ENCODE measurements around the gene SMC2.

SMC2 gene

GRCh38 chr9:104093647-104094533 is at the start of gene SMC2:
SMC2 (plus strand) TSS chr9:104094309; CDS start chr9:104095385, 1,076 bp downstream.
- Mint-ChIP-seq H3K36me3 (peaks cover 1% of the 10 kb centered on the region), H3K27me3 (no peaks in the 10 kb centered on the region), H3K4me1 (peaks cover 42% of the 10 kb centered on the region), H3K27ac (peak within 1 kb of the TSS; percentile 99), H3K4me3 (peak within 1 kb of the TSS; percentile 99), H3K9me3 (no peaks in the 10 kb centered on the region)

GRCh38 chr9:104068546-104068945 is 25.6 kb upstream of the SMC2 start:
- Mint-ChIP-seq H3K36me3 (no peaks in the 10 kb centered on the region), H3K9me3 (no peaks in the 10 kb centered on the region), H3K27ac (no peak overlapping the region), H3K27me3 (peaks cover 4% of the 10 kb centered on the region), H3K4me1 (no peaks in the 10 kb centered on the region), H3K4me3 (no peak overlapping the region)

- Mint-ChIP-seq H3K4me1 (no peaks in the 10 kb centered on the region), H3K27me3 (peaks cover 4% of the 10 kb centered on the region), H3K36me3 (no peaks in the 10 kb centered on the region), H3K27ac (no peak overlapping the region), H3K4me3 (no peak overlapping the region), H3K9me3 (no peaks in the 10 kb centered on the region)
Observed at GRCh38 chr9:104069288-104069687, 24.8 kb upstream of the SMC2 start.

DNA sequence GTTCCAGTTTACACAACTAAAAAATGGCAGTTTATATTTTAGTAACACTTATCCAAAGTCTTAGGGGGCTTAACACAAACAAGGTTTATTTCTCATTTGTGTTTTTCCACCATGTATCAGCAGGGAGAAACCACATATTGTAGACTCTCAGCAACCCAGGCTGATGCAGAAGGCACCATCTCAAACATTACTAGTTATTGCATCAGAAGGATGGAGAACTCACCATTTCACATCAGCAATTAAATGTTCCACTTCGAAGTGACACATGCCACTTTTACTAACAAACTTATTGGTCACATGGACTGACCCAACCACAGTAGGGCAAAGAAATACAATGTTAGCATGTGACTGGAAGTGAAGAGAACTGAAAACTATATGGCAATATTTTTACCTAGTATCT is 22.5 kb upstream of the SMC2 start:
- Mint-ChIP-seq H3K9me3 (no peaks in the 10 kb centered on the region), H3K27me3 (peaks cover 19% of the 10 kb centered on the region), H3K4me3 (no peak overlapping the region), H3K4me1 (no peaks in the 10 kb centered on the region), H3K27ac (no peak overlapping the region), H3K36me3 (no peaks in the 10 kb centered on the region)

DNA sequence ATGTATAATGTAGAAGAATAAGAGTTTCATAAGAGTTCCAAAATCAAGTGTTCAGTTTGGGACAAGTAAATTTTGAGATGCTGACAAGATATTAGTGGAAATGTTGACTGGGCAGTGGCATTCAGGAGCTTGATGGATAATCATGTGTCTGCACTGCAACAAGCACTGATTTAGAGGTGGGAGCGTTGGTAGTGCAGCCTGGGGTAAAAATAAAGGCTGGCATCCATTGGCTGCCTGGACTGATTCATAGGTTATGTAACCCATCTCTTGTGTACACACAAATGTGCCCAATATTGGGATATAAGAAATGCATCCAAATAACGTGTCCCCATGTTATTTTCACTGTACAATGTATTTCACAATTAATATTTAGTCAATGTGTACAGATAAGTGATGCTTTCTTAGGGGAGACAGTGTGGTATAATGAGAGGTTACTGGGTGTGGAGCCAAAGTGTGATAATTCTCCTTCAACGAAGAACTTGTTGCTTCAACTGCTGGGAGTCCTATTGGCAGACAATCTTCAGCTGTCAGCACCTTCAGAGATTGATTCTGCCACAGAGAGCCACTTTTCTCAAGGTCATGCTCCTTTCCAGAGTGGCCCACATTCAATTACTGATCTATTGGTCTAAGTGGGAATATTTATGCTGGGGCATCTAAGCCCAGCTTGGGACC is 20.9 kb upstream of the SMC2 start:
- H3K4me3 Mint-ChIP-seq, result no peak overlapping the region

GRCh38 chr9:104073770-104074133 is 20.4 kb upstream of the SMC2 start:
- no peaks in the 10 kb centered on the region for H3K4me1 Mint-ChIP-seq
- H3K27ac Mint-ChIP-seq, result no peak overlapping the region
- no peaks in the 10 kb centered on the region for H3K36me3 Mint-ChIP-seq
- no peak overlapping the region for H3K4me3 Mint-ChIP-seq
- H3K27me3 Mint-ChIP-seq, result peaks cover 21% of the 10 kb centered on the region
- H3K9me3 Mint-ChIP-seq, result no peaks in the 10 kb centered on the region

More for the DNA sequence above, 20.9 kb upstream of the SMC2 start:
- Mint-ChIP-seq H3K27me3 (peaks cover 21% of the 10 kb centered on the region), H3K36me3 (no peaks in the 10 kb centered on the region), H3K9me3 (no peaks in the 10 kb centered on the region), H3K27ac (no peak overlapping the region), H3K4me1 (no peaks in the 10 kb centered on the region)

DNA sequence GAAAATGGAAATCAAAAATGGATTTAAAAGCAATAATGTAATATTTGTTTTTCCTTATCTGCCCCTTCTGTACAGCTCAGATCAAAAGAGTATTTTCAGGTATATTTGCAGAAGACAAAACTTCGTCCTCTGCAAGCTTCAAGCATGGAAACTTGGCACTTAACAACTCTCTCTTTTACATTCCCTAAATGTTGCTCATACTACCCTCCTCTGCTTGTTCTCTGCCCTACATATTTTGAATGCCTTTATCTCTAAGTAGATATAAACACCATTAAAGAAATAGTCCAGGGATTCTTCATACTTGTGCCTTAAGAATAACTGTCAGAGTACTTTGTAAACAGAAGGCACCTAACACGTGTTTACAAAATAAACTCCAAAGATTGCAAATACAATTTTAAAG is 19.2 kb upstream of the SMC2 start:
- Mint-ChIP-seq H3K4me1 (no peaks in the 10 kb centered on the region), H3K4me3 (no peak overlapping the region), H3K27ac (no peak overlapping the region), H3K9me3 (no peaks in the 10 kb centered on the region), H3K27me3 (peaks cover 19% of the 10 kb centered on the region), H3K36me3 (peaks cover 2% of the 10 kb centered on the region)

DNA sequence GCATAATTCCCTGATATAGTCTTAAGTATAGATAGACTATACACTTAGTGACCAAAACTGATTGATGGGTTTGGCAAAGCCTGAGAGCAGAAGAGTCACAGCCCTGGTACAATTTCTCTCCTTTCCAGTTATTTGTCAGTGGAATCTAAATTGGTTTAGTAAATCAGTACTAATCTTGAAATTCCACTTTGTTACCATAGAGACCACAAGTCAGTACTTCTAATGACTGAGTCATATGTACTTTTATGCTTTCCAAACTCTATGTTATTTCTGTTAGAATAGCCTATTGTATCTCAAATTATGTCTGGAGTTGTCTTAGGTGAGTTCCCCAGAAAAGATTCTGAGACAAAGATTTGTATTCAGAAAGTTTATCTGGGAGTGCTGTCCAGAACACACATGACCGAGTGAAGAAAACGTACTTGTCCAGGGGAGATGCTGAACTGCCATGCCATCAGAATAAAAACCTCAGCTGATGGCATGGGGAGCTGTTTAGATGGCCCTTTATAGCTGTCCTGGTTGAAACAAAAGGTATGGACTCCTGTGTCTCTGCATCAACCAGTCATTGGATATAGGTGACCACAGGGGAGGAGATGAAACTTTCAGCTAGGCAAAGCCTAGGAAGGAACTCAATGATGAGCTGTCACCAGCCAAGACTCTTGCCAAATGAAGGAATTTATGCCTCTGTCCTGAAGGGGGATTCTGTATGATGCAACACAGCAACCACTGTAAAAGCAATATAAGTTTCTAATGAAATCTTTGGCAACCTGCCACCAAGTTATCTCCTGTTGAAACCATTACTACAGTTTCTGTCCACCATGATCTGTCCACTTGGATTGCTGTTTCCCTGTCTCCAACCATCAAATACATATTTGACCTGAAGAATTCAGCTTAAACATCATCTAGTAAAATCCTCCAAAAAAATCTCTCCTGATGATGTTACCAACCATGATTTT is 18.0 kb upstream of the SMC2 start:
- H3K4me1 Mint-ChIP-seq, result no peaks in the 10 kb centered on the region
- no peak overlapping the region for H3K27ac Mint-ChIP-seq
- H3K4me3 Mint-ChIP-seq, result no peak overlapping the region
- peaks cover 21% of the 10 kb centered on the region for H3K27me3 Mint-ChIP-seq
- H3K9me3 Mint-ChIP-seq, result peaks cover 6% of the 10 kb centered on the region
- H3K36me3 Mint-ChIP-seq, result peaks cover 2% of the 10 kb centered on the region

GRCh38 chr9:104078596-104078995 is 15.5 kb upstream of the SMC2 start:
- Mint-ChIP-seq H3K9me3 (peaks cover 6% of the 10 kb centered on the region), H3K4me1 (no peaks in the 10 kb centered on the region), H3K36me3 (peaks cover 4% of the 10 kb centered on the region), H3K4me3 (no peak overlapping the region), H3K27ac (no peak overlapping the region), H3K27me3 (peaks cover 24% of the 10 kb centered on the region)

- Mint-ChIP-seq H3K36me3 (peaks cover 4% of the 10 kb centered on the region), H3K27ac (no peak overlapping the region), H3K4me3 (no peak overlapping the region), H3K27me3 (peaks cover 16% of the 10 kb centered on the region), H3K9me3 (peaks cover 6% of the 10 kb centered on the region), H3K4me1 (no peaks in the 10 kb centered on the region)
Observed at GRCh38 chr9:104080983-104081382, 13.1 kb upstream of the SMC2 start.

GRCh38 chr9:104082168-104082567 is 11.9 kb upstream of the SMC2 start:
- H3K27ac Mint-ChIP-seq, result no peak overlapping the region
- H3K9me3 Mint-ChIP-seq, result peaks cover 6% of the 10 kb centered on the region
- no peak overlapping the region for H3K4me3 Mint-ChIP-seq
- H3K36me3 Mint-ChIP-seq, result peaks cover 4% of the 10 kb centered on the region
- H3K27me3 Mint-ChIP-seq, result peaks cover 10% of the 10 kb centered on the region
- H3K4me1 Mint-ChIP-seq, result no peaks in the 10 kb centered on the region

GRCh38 chr9:104085525-104085924 is 8.6 kb upstream of the SMC2 start:
- Mint-ChIP-seq H3K4me1 (peaks cover 2% of the 10 kb centered on the region), H3K4me3 (no peak overlapping the region), H3K9me3 (peaks cover under 1% of the 10 kb centered on the region), H3K27ac (no peak overlapping the region), H3K36me3 (peaks cover 1% of the 10 kb centered on the region), H3K27me3 (peaks cover 10% of the 10 kb centered on the region)

DNA sequence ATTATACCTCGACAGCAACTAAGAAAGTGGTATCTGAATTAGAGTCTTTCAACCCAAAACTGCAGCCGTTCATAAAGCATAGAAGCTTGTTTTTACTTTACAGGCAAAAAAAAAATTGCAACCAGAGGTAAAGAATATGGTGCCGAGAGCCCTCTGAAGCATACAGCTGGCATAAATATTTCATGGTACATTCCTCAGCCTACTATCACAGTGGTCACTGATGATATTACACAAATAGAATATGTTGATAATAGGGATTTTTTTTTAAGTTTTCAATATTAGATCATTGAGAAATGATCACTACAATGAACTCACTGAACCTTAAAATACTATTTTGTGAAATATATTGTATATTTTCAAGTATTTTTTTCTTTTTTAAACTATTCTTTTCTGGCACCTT is 6.2 kb upstream of the SMC2 start:
- Mint-ChIP-seq H3K4me1 (peaks cover 19% of the 10 kb centered on the region), H3K9me3 (no peaks in the 10 kb centered on the region), H3K4me3 (no peak overlapping the region), H3K36me3 (no peaks in the 10 kb centered on the region), H3K27ac (no peak overlapping the region), H3K27me3 (peaks cover 3% of the 10 kb centered on the region)

GRCh38 chr9:104088416-104088815 is 5.7 kb upstream of the SMC2 start:
- H3K27ac Mint-ChIP-seq, result no peak overlapping the region
- H3K9me3 Mint-ChIP-seq, result no peaks in the 10 kb centered on the region
- no peaks in the 10 kb centered on the region for H3K36me3 Mint-ChIP-seq
- H3K27me3 Mint-ChIP-seq, result peaks cover 3% of the 10 kb centered on the region
- peaks cover 22% of the 10 kb centered on the region for H3K4me1 Mint-ChIP-seq
- H3K4me3 Mint-ChIP-seq, result no peak overlapping the region

GRCh38 chr9:104090578-104090977 is 3.5 kb upstream of the SMC2 start:
- Mint-ChIP-seq H3K9me3 (no peaks in the 10 kb centered on the region), H3K4me3 (peak overlapping the region; percentile 2), H3K36me3 (peaks cover 1% of the 10 kb centered on the region), H3K4me1 (peaks cover 34% of the 10 kb centered on the region), H3K27me3 (peaks cover 1% of the 10 kb centered on the region), H3K27ac (no peak overlapping the region)
